Measurements from ENCODE around the gene MEPCE.
"Not testable (repeated sequence)": the region's sequence is repeated elsewhere in the genome, so short reads cannot be mapped to it uniquely, and the experiment has no call there.

The MEPCE gene

GRCh38 chr7:100446040-100446439 is 16.4 kb downstream of the MEPCE start:
- Histone ChIP-seq H3K4me3 (ENCODE audit: low read depth, low read length) (no peak overlapping the region), H2AFZ (ENCODE audit: insufficient read depth, low read length, poor library complexity) (no peak overlapping the region), H3K9me3 (ENCODE audit: insufficient read depth, low read depth, low read length) (no peaks in the 10 kb centered on the region), H3K18ac (ENCODE audit: low read length) (no peak overlapping the region), H4K8ac (ENCODE audit: low read depth, low read length) (no peak overlapping the region), H4K12ac (ENCODE audit: low read depth, low read length) (no peak overlapping the region), H3K79me2 (ENCODE audit: control insufficient read depth, insufficient read depth, low read length, poor library complexity) (peaks cover 3% of the 10 kb centered on the region), H2BK5ac (ENCODE audit: low read depth, low read length, poor library complexity) (no peak overlapping the region), H3K27ac (ENCODE audit: low read depth, low read length) (no peak overlapping the region), H3K9ac (ENCODE audit: low read length) (no peak overlapping the region), H3K4me2 (ENCODE audit: low read length) (no peak overlapping the region), H4K91ac (ENCODE audit: low read depth, low read length) (no peak overlapping the region), H3K27me3 (ENCODE audit: insufficient read depth, low read length) (no peaks in the 10 kb centered on the region), H2BK12ac (ENCODE audit: low read length) (no peak overlapping the region), H2AK5ac (ENCODE audit: low read length) (no peak overlapping the region), H3K4me1 (ENCODE audit: control insufficient read depth in 1 of 2, insufficient read depth in 2 of 2, low read length in 2 of 2) (peaks cover 3 to 5% of the 10 kb centered on the region in 2 experiments), H3K14ac (ENCODE audit: low read length) (no peak overlapping the region), H2BK120ac (ENCODE audit: insufficient read depth, low read length, poor library complexity) (no peak overlapping the region), H3K79me1 (ENCODE audit: low read length) (peaks cover 5% of the 10 kb centered on the region), H3K23ac (ENCODE audit: low read length) (no peak overlapping the region), H3K36me3 (ENCODE audit: control insufficient read depth in 1 of 2, insufficient read depth in 2 of 2, low read length in 2 of 2) (no peaks in the 10 kb centered on the region), H3K4ac (ENCODE audit: low read depth, low read length) (no peak overlapping the region)
- no peak for DNase-seq
- no CpG with 5 or more reads among the region's 2 CpGs for WGBS (ENCODE audit: extremely low coverage, insufficient coverage, insufficient read length)

GRCh38 chr7:100447363-100447762 is 17.7 kb downstream of the MEPCE start:
- not testable (repeated sequence) for H3K18ac ChIP-seq (ENCODE audit: low read length)

GRCh38 chr7:100449190-100449795 is 19.7 kb downstream of the MEPCE start:
- Histone ChIP-seq H3K18ac (ENCODE audit: low read length) (no peak overlapping the region), H3K14ac (ENCODE audit: low read length) (no peak overlapping the region), H2BK5ac (ENCODE audit: low read depth, low read length, poor library complexity) (no peak overlapping the region), H3K27ac (ENCODE audit: low read depth, low read length) (no peak overlapping the region), H3K4me2 (ENCODE audit: low read length) (no peak overlapping the region), H2BK12ac (ENCODE audit: low read length) (no peak overlapping the region), H3K4ac (ENCODE audit: low read depth, low read length) (no peak overlapping the region), H3K79me1 (ENCODE audit: low read length) (peaks cover 5% of the 10 kb centered on the region), H3K79me2 (ENCODE audit: control insufficient read depth, insufficient read depth, low read length, poor library complexity) (peaks cover 3% of the 10 kb centered on the region), H2BK120ac (ENCODE audit: insufficient read depth, low read length, poor library complexity) (no peak overlapping the region), H3K27me3 (ENCODE audit: insufficient read depth, low read length) (no peaks in the 10 kb centered on the region), H3K9me3 (ENCODE audit: insufficient read depth, low read depth, low read length) (no peaks in the 10 kb centered on the region), H3K4me3 (ENCODE audit: low read depth, low read length) (no peak overlapping the region), H3K23ac (ENCODE audit: low read length) (no peak overlapping the region), H3K4me1 (ENCODE audit: control insufficient read depth in 1 of 2, insufficient read depth in 2 of 2, low read length in 2 of 2) (peaks cover 2 to 3% of the 10 kb centered on the region in 2 experiments), H3K36me3 (ENCODE audit: control insufficient read depth in 1 of 2, insufficient read depth in 2 of 2, low read length in 2 of 2) (no peaks in the 10 kb centered on the region), H2AFZ (ENCODE audit: insufficient read depth, low read length, poor library complexity) (no peak overlapping the region), H4K91ac (ENCODE audit: low read depth, low read length) (no peak overlapping the region), H2AK5ac (ENCODE audit: low read length) (no peak overlapping the region), H4K8ac (ENCODE audit: low read depth, low read length) (no peak overlapping the region), H3K9ac (ENCODE audit: low read length) (no peak overlapping the region), H4K12ac (ENCODE audit: low read depth, low read length) (no peak overlapping the region)
- no peak for DNase-seq
- WGBS (ENCODE audit: extremely low coverage, insufficient coverage, insufficient read length): no CpG with 5 or more reads among the region's 13 CpGs

More at GRCh38 chr7:100447363-100447762, 17.7 kb downstream of the MEPCE start:
- H3K9ac ChIP-seq (ENCODE audit: low read length); H2BK120ac ChIP-seq (ENCODE audit: insufficient read depth, low read length, poor library complexity); H4K91ac ChIP-seq (ENCODE audit: low read depth, low read length); H3K4me3 ChIP-seq (ENCODE audit: low read depth, low read length); H3K79me2 ChIP-seq (ENCODE audit: control insufficient read depth, insufficient read depth, low read length, poor library complexity); H2AFZ ChIP-seq (ENCODE audit: insufficient read depth, low read length, poor library complexity); H4K12ac ChIP-seq (ENCODE audit: low read depth, low read length); H3K4me1 ChIP-seq (ENCODE audit: control insufficient read depth in 1 of 2, insufficient read depth in 2 of 2, low read length in 2 of 2); H2BK5ac ChIP-seq (ENCODE audit: low read depth, low read length, poor library complexity); H3K14ac ChIP-seq (ENCODE audit: low read length); H4K8ac ChIP-seq (ENCODE audit: low read depth, low read length); H3K4me2 ChIP-seq (ENCODE audit: low read length); DNase-seq; H3K27ac ChIP-seq (ENCODE audit: low read depth, low read length); H2BK12ac ChIP-seq (ENCODE audit: low read length); H3K27me3 ChIP-seq (ENCODE audit: insufficient read depth, low read length); H3K4ac ChIP-seq (ENCODE audit: low read depth, low read length); H3K79me1 ChIP-seq (ENCODE audit: low read length); H3K9me3 ChIP-seq (ENCODE audit: insufficient read depth, low read depth, low read length); H3K36me3 ChIP-seq (ENCODE audit: control insufficient read depth in 1 of 2, insufficient read depth in 2 of 2, low read length in 2 of 2); H2AK5ac ChIP-seq (ENCODE audit: low read length); H3K23ac ChIP-seq (ENCODE audit: low read length): not testable (repeated sequence)
- no CpG with 5 or more reads among the region's 8 CpGs for WGBS (ENCODE audit: extremely low coverage, insufficient coverage, insufficient read length)

- no peak overlapping the region for H2AFZ ChIP-seq (ENCODE audit: insufficient read depth, low read length, poor library complexity)
- H4K12ac ChIP-seq (ENCODE audit: low read depth, low read length): no peak overlapping the region
- H3K18ac ChIP-seq (ENCODE audit: low read length): no peak overlapping the region
- H3K9me3 ChIP-seq (ENCODE audit: insufficient read depth, low read depth, low read length): no peaks in the 10 kb centered on the region
- H3K14ac ChIP-seq (ENCODE audit: low read length): no peak overlapping the region
- DNase-seq: no peak
- no peak overlapping the region for H3K9ac ChIP-seq (ENCODE audit: low read length)
- H3K4me2 ChIP-seq (ENCODE audit: low read length): no peak overlapping the region
- no peak overlapping the region for H2BK120ac ChIP-seq (ENCODE audit: insufficient read depth, low read length, poor library complexity)
- no peak overlapping the region for H3K4me3 ChIP-seq (ENCODE audit: low read depth, low read length)
- no peak overlapping the region for H2AK5ac ChIP-seq (ENCODE audit: low read length)
- no peak overlapping the region for H4K91ac ChIP-seq (ENCODE audit: low read depth, low read length)
- no peak overlapping the region for H4K8ac ChIP-seq (ENCODE audit: low read depth, low read length)
- no peak overlapping the region for H2BK5ac ChIP-seq (ENCODE audit: low read depth, low read length, poor library complexity)
- no peak overlapping the region for H3K27ac ChIP-seq (ENCODE audit: low read depth, low read length)
- H3K23ac ChIP-seq (ENCODE audit: low read length): no peak overlapping the region
- H3K79me2 ChIP-seq (ENCODE audit: control insufficient read depth, insufficient read depth, low read length, poor library complexity): peaks cover 3% of the 10 kb centered on the region
- no peak overlapping the region for H2BK12ac ChIP-seq (ENCODE audit: low read length)
- no peaks in the 10 kb centered on the region for H3K4me1 ChIP-seq (ENCODE audit: control insufficient read depth in 1 of 2, insufficient read depth in 2 of 2, low read length in 2 of 2)
- no CpG with 5 or more reads among the region's 3 CpGs for WGBS (ENCODE audit: extremely low coverage, insufficient coverage, insufficient read length)
- no peaks in the 10 kb centered on the region for H3K27me3 ChIP-seq (ENCODE audit: insufficient read depth, low read length)
- no peaks in the 10 kb centered on the region for H3K36me3 ChIP-seq (ENCODE audit: control insufficient read depth in 1 of 2, insufficient read depth in 2 of 2, low read length in 2 of 2)
- peaks cover 5% of the 10 kb centered on the region for H3K79me1 ChIP-seq (ENCODE audit: low read length)
- no peak overlapping the region for H3K4ac ChIP-seq (ENCODE audit: low read depth, low read length)
These were observed 22.9 kb downstream of the MEPCE start for GRCh38 chr7:100452513-100452912.
